ENCODE results near the gene PRMT7.
"Not testable (repeated sequence)": the region's sequence is repeated elsewhere in the genome, so short reads cannot be mapped to it uniquely, and the experiment has no call there.

PRMT7 gene

DNA sequence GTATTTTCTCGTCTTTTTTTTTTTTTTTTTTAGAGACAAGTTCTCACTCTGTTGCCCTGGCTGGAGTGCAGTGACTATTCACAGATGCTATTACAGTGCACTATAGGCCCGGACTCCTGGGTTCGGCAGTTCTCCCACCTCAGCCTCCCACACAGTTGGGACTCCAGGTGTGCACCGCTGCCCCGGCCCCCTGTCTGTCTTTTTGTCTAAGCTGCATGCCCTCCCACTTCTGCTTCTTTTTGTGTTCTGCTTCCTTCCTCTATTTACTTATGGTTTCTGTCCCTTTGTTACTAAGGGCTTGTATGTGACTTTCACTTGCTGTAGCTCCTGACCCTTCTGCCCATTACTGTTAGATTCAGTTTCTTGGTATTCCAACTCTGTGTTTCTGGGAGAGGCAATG lies 26.0 kb upstream of the PRMT7 start:
- no peak for DNase-seq

DNA sequence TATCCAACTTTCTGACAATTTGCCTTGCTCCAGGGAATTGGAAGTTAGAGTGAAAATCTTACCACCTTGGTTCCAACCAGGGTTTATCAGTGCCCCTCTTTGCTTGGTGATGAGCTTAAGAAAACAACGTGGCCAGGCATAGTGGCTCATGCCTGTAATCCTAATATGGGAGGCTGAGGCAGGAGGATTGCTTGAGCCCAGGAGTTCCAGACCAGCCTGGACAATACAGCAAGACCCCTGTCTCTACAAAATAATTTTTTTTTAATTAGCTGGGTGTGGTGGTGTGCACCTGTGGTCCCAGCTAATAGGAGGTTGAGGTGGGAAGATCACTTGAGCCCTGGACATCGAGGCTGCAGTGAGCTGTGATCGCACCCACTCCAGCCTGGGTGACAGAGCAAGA lies 25.1 kb upstream of the PRMT7 start:
- no peak for DNase-seq

DNA sequence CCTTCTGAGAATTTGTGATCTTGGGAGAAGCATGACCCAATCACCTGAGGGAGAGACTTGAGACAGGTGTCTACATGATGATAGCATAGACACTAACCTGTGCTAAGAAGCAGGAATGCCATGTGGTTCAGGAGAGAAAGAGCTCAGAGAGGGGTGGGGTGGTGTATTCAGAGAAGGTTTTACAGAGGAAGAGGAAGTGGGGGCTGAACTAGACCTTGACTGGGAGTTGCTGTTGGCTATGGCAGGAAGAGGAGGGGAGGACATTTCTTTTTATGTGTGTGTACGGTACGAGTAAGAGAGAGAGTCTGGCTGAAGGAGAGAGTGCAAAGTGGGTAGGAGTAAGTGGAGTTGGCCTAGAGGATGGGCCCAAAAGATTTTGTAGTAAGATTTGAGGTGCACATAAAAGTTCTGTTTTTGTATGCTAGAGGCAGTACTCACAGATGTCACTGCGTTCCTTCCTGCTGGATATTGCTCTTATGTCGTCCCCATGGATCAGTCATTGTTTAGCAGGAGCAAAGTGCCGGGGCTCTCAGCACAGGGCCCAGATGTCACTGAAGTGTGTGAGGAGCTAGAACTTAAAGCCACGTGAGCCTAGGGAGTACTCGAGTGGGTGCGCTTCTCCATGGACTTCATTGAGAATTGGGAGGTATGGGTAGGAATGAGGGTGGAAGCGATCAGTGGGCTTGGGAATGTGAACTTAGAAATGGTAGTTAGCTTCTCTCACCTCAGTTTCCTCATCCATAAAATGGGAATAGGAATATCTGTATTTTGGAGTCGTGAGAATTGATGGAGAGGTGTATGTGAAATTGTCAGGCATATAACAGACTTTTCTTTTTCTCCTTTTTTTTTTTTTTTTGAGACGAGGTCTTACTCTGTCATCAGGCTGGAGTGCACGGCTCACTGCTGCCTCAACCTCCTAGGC lies 24.4 kb upstream of the PRMT7 start:
- DNase-seq: no peak

- peak; percentile 74 for DNase-seq
Observed at GRCh38 chr16:68287276-68288251, 23.3 kb upstream of the PRMT7 start.

DNA sequence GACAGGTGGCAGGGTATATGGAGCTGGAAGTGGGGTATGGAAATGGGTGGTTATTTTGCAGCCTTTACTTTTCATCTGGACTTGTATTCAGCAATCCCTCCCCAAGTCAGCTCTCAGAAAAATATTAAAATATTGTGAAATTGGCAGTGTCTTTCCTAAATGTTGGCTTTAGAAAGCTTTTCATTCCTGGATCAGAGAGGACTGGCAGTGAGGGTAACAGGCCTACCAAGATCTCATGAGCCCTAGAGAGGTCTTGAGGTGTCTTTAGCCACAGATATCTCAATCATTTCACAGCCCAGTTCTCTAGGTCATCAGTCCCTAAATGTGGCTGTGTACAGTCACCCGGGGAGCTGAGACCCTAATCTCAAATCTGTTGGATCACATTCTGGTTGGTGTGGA lies 22.6 kb upstream of the PRMT7 start:
- no peak for DNase-seq

DNA sequence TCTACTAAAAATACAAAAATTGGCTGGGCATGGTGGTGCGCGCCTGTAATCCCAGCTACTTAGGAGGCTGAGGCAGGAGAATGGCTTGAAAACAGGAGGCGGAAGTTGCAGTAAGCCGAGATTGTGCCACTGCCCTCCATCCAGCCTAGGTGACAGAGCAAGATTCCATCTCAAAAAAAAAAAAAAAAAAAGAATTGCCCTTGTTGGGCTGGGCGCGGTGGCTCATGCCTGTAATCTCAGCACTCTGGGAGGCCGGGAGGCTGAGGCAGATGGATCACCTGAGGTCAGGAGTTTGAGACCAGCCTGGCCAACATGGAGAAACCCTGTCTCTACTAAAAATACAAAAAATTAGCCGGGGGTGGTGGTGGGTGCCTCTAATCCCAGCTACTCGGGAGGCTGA lies 22.0 kb upstream of the PRMT7 start:
- not testable (repeated sequence) for DNase-seq

GRCh38 chr16:68289202-68289601 lies 21.6 kb upstream of the PRMT7 start:
- no peak for DNase-seq

DNA sequence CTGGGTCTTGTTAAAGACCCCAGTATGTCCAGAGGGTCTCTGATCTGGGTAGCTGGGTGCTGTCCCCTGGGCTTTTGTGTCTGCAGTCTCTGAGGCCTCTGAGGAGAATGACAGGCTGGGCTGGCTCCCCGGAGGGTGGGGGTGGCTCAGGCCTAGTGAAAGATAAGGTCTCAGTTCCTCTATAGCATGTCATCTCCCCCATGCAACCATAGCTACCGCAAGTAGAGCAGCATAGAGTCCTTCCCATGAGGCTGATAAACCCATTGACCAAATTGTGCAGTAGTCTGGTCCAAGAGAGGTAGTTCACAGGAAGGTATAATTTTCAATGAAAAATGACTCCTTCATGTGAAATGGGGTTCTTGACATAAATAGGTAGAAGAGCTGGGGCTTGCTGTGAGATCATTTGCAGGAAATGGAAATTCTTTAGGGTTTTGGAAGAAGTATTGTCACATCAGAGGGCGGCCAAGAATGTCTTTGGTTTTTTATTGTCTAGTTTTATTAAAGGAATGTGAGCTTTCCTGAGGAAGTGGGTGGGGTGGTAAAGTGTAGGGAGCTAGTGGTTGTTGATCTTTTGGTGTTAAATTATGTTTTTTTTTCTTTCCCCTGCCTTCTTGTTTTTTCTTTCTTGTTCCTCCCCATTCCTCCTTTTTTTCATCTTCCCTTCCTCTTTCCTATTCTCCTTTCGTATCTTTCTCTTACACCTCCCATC lies 21.0 kb upstream of the PRMT7 start:
- DNase-seq: peak; percentile 78

- DNase-seq: peak; percentile 45
Observed at GRCh38 chr16:68290450-68290849, 20.4 kb upstream of the PRMT7 start.

- peak; percentile 55 for DNase-seq
Observed at GRCh38 chr16:68291227-68291626, 19.6 kb upstream of the PRMT7 start.

DNA sequence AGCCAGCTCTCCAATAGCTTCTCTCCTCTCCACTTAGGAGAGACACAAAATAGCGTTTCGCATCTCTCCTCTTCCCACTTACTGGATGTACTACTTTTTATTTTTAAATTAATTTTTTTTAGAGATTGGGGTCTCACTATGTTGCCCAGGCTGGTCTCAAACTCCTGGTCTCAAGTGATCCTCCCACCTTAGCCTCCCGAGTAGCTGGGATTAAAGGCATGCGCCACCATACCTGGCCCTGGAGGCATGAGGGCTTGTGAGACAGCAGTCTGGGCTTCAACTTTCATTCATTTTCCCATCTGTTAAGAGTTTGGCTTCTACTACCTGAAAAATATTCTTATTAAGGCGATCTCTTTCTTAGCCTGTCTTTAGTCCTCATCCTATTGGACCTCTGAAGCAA lies 18.4 kb upstream of the PRMT7 start:
- peak; percentile 38 for DNase-seq

GRCh38 chr16:68296291-68296690 lies 14.5 kb upstream of the PRMT7 start:
- DNase-seq: no peak

DNA sequence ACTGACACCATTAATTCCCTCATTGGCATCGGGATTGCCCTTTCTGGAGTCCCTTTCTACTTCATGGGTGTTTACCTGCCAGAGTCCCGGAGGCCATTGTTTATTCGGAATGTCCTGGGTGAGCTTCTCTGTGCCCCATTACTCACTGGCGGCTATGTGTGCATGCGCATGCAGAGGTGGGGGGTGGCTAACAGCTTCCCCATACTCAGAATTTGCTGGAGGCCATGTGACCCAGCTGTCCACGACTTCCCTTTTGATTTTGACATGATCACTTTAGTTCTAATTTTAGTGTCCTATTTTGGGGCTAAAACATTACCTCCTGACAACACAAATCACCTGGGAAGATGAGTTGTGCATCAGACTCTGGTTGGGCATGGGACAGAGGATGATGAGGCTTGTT lies 14.1 kb upstream of the PRMT7 start:
- DNase-seq: no peak

DNA sequence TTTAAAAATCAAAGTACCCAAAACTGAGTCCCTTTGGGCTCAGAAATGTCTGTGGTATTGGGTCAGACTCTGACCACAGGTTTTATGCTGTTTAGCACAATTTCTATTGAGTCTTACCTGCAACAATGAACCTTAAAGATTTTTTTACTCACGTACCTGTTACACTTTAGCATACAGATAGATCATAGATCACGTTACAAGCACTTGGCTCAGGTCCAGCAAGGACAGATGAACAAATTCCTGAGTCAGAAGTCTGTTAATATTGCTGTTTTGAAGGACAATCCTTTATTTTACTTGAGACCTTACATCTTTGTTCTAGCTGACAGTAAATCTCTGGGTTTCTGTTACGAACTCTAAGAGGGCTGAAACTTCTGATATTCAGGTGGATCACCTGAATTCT lies 12.9 kb upstream of the PRMT7 start:
- DNase-seq: no peak

DNA sequence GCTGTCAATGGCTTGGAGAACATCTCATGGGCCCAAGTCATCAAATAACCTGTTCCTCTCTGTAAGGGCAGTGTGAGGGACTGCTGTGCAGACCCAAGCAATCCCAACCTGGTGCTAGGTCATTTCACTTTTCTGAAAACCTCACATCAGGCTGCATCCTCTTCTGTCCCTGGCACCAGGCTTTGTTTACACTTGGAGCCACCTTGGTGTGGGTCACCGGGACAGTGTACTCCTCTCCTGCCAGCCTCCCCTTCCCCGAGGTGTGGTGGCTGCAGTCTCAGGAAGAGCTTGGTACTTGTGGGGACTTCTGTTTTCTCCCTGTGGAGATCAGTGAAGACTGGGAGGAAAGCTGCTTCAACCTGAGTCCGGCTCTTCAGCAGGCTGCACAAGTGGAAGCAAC lies 12.5 kb upstream of the PRMT7 start:
- peak; percentile 14 for DNase-seq

DNA sequence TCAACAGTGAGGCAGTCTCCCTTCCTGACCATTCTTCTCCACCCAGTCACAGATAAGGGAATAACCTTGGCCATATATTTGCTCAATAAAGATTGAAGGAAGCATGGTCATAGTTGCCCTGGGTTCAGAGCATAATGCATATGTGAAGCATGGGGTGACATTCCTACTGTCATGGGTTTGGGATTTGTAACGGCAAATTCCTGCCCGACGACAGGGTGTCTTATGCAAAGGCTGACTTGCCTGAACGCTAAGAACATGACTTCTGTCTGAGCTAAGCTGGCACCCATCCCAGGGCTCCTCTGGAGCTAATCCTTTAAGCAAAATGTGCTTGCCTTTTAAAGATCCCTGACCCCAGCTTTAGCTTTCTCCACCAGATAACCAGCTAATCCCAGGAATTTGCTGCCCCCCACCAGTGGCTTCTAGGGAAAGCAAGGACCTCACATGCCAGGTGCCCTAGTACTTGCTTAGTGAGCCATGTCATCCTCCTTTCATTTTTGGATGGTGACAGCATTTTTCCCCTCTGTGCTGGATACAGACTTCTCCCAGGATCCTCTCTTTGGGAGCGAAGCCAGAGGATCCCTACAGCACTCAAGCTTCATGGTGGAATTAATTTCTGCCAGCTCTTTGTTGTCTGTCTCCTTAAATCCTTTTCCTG lies 11.8 kb upstream of the PRMT7 start:
- DNase-seq: no peak

DNA sequence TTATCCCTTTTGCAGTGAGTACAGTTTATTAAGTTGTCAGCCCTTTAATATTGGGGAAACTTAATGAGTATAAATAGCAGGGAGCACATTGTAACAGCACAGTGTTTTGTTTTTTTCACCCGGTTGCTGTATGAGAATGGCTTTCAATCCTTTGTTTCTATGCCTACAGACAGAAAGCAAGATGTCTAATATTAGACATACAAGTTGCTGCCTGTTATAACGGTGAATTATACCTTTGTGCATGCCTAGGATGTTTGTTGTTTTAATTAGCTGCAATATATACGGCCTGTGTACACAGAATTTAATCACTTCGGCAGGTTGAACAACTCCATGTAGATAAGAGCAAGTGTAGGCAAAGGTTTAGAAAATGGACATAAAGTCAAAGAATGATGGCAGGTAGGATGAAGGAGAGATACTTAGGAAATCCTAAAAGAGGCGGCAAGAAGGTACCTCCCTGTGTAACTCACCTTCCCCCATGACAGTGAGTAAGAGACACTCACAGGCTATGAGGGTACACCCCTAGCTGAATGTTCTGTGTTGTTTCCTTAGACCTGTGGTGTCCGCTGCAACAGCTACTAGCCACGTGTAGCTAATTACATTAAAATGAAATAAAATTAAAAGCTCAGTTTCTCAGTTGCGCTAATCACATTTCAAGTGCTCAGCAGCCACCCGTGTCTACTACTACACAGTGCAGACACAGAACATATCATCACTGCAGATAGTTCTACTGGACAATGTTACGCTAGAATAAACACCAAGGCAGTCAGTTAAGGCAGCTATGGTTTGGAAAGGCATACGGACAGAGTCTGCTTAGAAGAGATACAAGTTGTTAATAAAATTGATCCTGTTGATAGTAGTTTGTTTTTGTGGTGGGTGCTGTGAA lies 11.0 kb upstream of the PRMT7 start:
- DNase-seq: no peak

DNA sequence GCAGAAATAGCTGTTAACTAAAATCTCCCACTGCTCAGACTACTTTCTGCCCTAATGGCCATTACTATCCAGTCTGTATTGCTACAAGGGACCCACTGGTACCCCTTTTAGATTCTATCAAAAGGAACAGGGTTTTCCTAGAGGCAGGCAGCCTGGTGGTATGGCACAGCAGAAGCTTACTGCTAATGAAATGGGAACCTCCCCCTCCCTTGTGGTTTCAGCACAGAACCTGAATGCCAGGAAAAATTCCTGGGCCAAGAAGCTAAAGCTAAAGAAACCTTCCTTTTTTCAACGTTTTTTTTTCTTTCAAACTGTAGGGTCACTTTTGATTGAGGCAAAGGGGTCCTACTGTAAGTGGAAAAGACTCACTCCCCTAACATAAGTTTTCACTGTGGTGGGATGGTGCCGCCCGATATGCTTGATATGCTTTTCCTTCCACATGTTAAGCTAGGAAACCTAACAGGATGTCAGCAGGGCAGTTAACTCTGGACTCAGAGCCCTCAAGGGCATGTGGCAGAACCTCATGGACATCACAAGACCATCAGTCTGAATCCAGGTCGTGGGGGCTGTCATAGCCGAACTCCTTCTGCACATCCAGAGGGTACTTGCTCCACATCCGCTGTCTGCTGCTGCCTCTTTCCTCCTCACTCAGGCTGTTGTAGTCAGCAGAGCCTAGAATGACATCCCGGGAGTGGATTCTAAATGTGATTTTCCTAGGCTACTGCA lies 9.9 kb upstream of the PRMT7 start:
- DNase-seq: peak; percentile 9

DNA sequence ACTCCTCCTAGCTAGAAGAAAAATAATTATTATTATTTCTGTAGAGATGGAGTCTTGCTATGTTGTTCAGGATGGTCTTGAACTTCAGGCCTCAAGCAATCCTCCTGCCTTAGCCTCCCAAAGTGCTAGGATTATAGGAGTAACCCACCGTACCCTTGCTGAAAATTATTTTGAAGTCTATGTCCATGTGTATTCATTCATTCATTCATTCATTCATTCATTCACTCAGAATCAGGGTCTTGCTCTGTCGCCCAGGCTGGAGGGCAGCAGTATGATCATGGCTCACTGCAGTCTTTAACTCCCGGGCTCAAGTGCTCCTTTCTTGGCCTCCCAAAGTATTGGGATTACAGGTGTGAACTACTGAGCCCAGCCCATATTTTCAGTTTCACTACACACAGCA lies 4.2 kb upstream of the PRMT7 start:
- DNase-seq: no peak

DNA sequence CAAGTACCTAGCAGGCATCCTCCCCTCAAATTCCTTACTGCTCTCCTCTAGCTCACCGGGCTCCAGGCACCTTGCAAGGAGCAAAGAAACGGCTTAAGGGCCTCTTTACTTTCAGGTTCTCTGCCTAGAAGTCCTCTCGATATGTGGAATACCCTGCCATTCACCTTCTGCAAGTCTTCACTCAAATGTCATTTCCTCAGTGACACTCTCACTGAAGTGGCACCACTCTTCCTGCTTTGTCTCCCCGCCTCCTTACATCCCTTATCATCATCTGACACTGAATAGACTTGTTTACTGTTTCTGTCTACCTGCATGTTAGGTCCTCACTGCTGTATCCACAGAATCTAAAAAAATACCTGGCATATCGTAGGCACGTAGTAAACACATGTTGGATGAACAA lies 1.0 kb upstream of the PRMT7 start:
- no peak for DNase-seq

DNA sequence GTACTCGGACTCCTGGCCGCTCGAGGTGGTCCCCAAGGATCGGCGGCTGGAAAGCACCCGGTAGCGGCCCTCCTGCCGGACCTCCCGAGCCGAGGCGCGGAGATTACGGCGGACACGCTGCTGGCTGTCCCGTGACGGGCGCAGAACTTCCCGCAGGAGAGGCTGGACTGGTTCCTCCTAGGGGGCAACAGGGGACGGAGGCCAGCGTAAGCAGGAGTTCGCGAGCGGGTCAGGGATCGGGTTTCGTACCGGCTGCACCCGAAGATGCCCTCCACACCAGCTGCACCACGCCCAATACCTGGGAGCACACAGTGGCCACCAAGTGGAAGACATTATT lies 414 bp upstream of the PRMT7 start:
- no peak for DNase-seq

Data from activated effector memory CD4-positive, alpha-beta T cell treated with anti-CD3 and anti-CD28 coated beads, Interleukin-2, amount 50 U/mL, for 16 hours (primary cell).